ENCODE data around the gene SH3RF1. TPM values are rescaled to one million over a fixed set of nuclear protein-coding genes. Genes with fewer than 3 reads are reported as not detected.

Gene SH3RF1
- total RNA-seq, 1 experiment from 2014 or later, result 11.5 TPM

DNA sequence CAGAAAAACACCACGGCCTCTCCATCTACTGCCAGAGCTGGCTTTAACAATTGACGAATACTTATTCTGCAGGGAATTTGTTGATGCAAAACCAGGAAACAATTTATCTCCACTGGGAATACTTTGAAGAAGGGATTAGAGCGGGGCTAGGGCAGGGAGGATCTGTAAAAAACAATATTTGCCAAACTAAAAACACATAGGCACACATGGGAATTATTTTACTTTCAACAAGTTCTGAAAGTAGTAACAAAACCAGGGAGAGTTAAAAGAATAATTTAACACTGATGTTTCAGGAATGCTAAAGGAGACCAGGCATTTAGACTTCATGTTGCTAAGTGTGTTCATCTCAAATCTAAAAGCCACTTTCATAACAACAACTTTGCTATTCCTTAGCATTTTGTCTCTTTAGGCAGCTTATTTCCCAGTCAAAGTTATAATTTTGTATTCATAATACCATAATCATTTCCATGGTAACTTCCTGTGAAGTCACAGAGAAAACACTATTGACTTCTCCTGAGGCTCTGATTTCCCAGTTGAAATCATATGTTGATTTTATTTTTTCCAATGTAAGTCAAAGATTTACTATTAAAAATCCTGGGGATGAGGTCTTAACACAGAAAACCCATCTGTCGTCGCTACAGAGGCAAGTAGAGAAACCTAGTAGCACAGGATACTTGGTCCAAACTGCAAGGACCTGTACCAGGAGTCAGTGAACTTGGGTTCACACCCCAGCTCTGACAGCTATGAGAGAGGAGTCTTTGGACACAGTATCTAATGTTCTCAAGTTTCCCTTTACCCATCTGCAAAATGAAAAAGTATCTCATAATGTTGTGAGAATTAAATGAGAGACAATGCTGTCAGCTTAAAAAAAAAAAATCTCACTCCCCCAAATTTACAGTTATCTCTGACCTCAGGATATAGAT, 69.3 kb downstream of the SH3RF1 start:
- intact Hi-C loops (cut with micrococcal nuclease; ENCODE audit: unreplicated experiment) (no loop called here), in situ Hi-C loops (cut with HindIII; ENCODE audit: low pct_unique_long_range_greater_than_20kb, low sequenced_read_pairs) (no loop called here)
- no peaks in the 10 kb centered on the region for H3K9me3 ChIP-seq (ENCODE audit: control insufficient read depth, insufficient read depth, low read depth, low read length)
- no TSS peak for BruUV-seq (replicated peaks)
- peaks cover 8% of the 10 kb centered on the region for H3K4me1 ChIP-seq (ENCODE audit: control insufficient read depth, insufficient read depth, low read length)
- POLR2A ChIA-PET, result interaction anchor here (0.5 to 0.6 kb wide), 2 partner anchors 68 to 205 kb away, joined by 3 to 4 read pairs; no protein-coding TSS in a partner anchor
- TF ChIP-seq, protein P1, sequence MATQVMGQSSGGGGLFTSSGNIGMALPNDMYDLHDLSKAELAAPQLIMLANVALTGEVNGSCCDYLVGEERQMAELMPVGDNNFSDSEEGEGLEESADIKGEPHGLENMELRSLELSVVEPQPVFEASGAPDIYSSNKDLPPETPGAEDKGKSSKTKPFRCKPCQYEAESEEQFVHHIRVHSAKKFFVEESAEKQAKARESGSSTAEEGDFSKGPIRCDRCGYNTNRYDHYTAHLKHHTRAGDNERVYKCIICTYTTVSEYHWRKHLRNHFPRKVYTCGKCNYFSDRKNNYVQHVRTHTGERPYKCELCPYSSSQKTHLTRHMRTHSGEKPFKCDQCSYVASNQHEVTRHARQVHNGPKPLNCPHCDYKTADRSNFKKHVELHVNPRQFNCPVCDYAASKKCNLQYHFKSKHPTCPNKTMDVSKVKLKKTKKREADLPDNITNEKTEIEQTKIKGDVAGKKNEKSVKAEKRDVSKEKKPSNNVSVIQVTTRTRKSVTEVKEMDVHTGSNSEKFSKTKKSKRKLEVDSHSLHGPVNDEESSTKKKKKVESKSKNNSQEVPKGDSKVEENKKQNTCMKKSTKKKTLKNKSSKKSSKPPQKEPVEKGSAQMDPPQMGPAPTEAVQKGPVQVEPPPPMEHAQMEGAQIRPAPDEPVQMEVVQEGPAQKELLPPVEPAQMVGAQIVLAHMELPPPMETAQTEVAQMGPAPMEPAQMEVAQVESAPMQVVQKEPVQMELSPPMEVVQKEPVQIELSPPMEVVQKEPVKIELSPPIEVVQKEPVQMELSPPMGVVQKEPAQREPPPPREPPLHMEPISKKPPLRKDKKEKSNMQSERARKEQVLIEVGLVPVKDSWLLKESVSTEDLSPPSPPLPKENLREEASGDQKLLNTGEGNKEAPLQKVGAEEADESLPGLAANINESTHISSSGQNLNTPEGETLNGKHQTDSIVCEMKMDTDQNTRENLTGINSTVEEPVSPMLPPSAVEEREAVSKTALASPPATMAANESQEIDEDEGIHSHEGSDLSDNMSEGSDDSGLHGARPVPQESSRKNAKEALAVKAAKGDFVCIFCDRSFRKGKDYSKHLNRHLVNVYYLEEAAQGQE (IDR thresholded peaks at IDR 0.05; ENCODE audit: insufficient read depth in 1 of 2, low read depth in 2 of 2, low read length in 1 of 2), result no peak
- TF ChIP-seq POLR2AphosphoS5 (IDR thresholded peaks at IDR 0.05; ENCODE audit: low read depth, low read length), result no peak
- TF ChIP-seq, protein P2, sequence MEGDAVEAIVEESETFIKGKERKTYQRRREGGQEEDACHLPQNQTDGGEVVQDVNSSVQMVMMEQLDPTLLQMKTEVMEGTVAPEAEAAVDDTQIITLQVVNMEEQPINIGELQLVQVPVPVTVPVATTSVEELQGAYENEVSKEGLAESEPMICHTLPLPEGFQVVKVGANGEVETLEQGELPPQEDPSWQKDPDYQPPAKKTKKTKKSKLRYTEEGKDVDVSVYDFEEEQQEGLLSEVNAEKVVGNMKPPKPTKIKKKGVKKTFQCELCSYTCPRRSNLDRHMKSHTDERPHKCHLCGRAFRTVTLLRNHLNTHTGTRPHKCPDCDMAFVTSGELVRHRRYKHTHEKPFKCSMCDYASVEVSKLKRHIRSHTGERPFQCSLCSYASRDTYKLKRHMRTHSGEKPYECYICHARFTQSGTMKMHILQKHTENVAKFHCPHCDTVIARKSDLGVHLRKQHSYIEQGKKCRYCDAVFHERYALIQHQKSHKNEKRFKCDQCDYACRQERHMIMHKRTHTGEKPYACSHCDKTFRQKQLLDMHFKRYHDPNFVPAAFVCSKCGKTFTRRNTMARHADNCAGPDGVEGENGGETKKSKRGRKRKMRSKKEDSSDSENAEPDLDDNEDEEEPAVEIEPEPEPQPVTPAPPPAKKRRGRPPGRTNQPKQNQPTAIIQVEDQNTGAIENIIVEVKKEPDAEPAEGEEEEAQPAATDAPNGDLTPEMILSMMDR (IDR thresholded peaks at IDR 0.05), result no peak
- TF ChIP-seq TCF7L2 (IDR thresholded peaks at IDR 0.05; ENCODE audit: low read depth, low read length), result no peak
- TF ChIP-seq SIN3A (IDR thresholded peaks at IDR 0.05; ENCODE audit: borderline replicate concordance, insufficient read depth, low read depth, low read length), result no peak
- CTCF ChIA-PET, result no interaction called here
- DNase-seq (ENCODE audit: low read depth, low spot score) (no peak), ATAC-seq (no peak)
- no peaks in the 10 kb centered on the region for H3K27me3 ChIP-seq (ENCODE audit: control insufficient read depth, insufficient read depth, low read length)
- H3K36me3 ChIP-seq (ENCODE audit: control insufficient read depth, insufficient read depth, low read length), result no peaks in the 10 kb centered on the region
- H3K27ac ChIP-seq (ENCODE audit: low read length), result peak overlapping the region; percentile 39; the same call in 1 of the 2 replicates
- H3K4me3 ChIP-seq (ENCODE audit: low read depth in 2 of 2, low read length in 2 of 2), result no peak overlapping the region

DNA sequence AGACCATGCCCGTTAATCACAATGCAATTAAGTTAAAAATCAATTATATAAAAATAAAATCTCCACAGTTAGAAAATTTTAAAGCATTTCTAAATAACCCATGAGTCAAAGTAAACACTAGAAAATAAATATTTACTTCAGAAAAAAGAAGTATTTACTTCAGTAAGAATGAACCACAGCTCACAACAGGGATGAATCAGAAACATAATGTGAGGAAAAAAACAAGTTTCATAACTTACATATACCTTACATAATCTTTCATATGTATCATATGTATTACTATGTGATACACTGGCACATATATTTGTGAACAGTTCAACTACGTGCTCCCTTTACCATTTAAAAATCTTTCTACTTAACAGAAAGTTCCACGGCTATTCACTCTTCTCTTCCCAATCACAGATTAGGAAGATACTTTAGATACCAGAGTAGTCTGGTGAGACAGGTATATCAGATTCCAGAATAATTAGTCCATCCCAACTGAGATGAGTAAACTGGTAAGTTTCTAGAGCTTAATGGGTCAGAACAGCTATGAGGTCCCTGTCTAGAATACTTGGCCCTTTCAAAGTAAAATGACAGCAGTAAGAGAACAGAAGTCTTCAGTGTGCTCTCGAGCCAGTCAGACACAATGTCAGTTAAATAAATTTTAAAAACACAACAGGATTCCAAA, 70.3 kb downstream of the SH3RF1 start:
- no peak overlapping the region for H3K4me3 ChIP-seq (ENCODE audit: low read depth in 2 of 2, low read length in 2 of 2)
- CTCF ChIA-PET, result no interaction called here
- no peak for DNase-seq (ENCODE audit: low read depth, low spot score)
- in situ Hi-C loops (cut with HindIII; ENCODE audit: low pct_unique_long_range_greater_than_20kb, low sequenced_read_pairs), result no loop called here
- no peak overlapping the region for H3K27ac ChIP-seq (ENCODE audit: low read length)
- no TSS peak for BruUV-seq (replicated peaks)
- intact Hi-C loops (cut with micrococcal nuclease; ENCODE audit: unreplicated experiment), result no loop called here
- ATAC-seq, result no peak
- peaks cover 8% of the 10 kb centered on the region for H3K4me1 ChIP-seq (ENCODE audit: control insufficient read depth, insufficient read depth, low read length)
- no peaks in the 10 kb centered on the region for H3K9me3 ChIP-seq (ENCODE audit: control insufficient read depth, insufficient read depth, low read depth, low read length)
- POLR2A ChIA-PET, result no interaction called here
- no peaks in the 10 kb centered on the region for H3K36me3 ChIP-seq (ENCODE audit: control insufficient read depth, insufficient read depth, low read length)
- no peaks in the 10 kb centered on the region for H3K27me3 ChIP-seq (ENCODE audit: control insufficient read depth, insufficient read depth, low read length)
- TF ChIP-seq, protein P2 (IDR thresholded peaks at IDR 0.05), result no peak
- TF ChIP-seq, protein P1 (IDR thresholded peaks at IDR 0.05; ENCODE audit: insufficient read depth in 1 of 2, low read depth in 2 of 2, low read length in 1 of 2), result no peak
- TF ChIP-seq TCF7L2 (IDR thresholded peaks at IDR 0.05; ENCODE audit: low read depth, low read length), result no peak
- TF ChIP-seq SIN3A (IDR thresholded peaks at IDR 0.05; ENCODE audit: borderline replicate concordance, insufficient read depth, low read depth, low read length), result no peak
- no peak for TF ChIP-seq POLR2AphosphoS5 (IDR thresholded peaks at IDR 0.05; ENCODE audit: low read depth, low read length)
